MG63 (cell line): ENCODE data around the gene CERS1. TPM values are rescaled to one million over a fixed set of nuclear protein-coding genes. Genes with fewer than 3 reads are reported as not detected.

Experiments
- DNase-seq: peaks from one replicate; pipeline ENCODE4 v3.0.0-alpha.2; 2020
- H3K27me3 ChIP-seq: fragments of 250-450 bp; sonication (Bioruptor Pico); 2 replicates; pipeline ENCODE4 v1.5.1; 2020; ENCODE audit warnings: mild to moderate bottlenecking, moderate library complexity
- H3K36me3 ChIP-seq: fragments of 250-450 bp; sonication (Bioruptor Pico); 2 replicates; pipeline ENCODE4 v1.5.1; 2020; ENCODE audit warnings: mild to moderate bottlenecking, moderate library complexity
- H3K4me3 ChIP-seq: fragments of 250-450 bp; sonication (Bioruptor Pico); 2 replicates; pipeline ENCODE4 v1.5.1; 2020; ENCODE audit warnings: mild to moderate bottlenecking, moderate library complexity
- H3K9me3 ChIP-seq: fragments of 250-450 bp; sonication (Bioruptor Pico); 2 replicates; pipeline ENCODE4 v1.5.1; 2020; ENCODE audit warnings: mild to moderate bottlenecking, moderate library complexity
- total RNA-seq: library from RNA; depleted of rRNA; stranded (reverse); fragments of >200 nt; shearing (Covaris generic); gene quantifications from 2 replicates; pipeline ENCODE4 v1.2.3, GENCODE V29; 2014; ENCODE audit warnings: low replicate concordance; rRNA removed

Gene CERS1
- total RNA-seq = 8.4 and 9.9 TPM in 2 replicates

DNA sequence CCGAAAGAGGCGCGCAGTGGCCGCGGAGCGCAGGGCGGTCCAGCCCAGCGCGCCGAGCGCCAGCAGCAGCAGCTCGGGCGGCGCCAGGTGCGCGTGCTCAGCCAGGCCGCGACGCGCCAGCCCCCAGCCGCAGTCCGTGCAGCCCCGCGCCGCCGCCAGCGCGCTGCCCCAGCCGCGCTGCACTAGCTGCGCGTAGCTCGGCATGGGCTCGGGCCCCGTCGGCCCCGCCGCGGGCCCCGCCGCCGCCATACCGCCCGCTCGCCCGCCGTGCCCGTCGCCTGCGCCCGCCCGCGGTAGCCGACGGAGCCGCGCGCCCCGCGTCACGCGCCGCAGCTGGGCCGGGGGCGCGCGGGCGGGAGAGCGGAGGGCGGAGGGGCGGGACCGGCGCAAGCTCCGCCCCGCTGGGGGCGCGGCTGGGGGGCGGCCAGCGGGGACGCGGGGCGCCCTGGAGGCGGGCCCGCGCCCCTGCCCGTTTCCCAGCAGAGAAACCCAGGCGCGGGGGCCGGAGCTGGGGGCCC is at the start of gene CERS1:
TSS of gene CERS1 (minus strand) at position 335 of the 518 bp plus-strand sequence. CDS start at position 249, 86 bp downstream.
- DNase-seq = peak; percentile 49
- Histone ChIP-seq H3K9me3 (0 out of 2 replicates have a peak, but pooled peaks cover 2% of the 10 kb centered on the region), H3K4me3 (peak within 1 kb of the TSS; percentile 66), H3K27me3 (no peaks in the 10 kb centered on the region), H3K36me3 (peaks cover 24% of the 10 kb centered on the region)

- Histone ChIP-seq H3K36me3 (peaks cover 8% of the 10 kb centered on the region), H3K27me3 (no peaks in the 10 kb centered on the region), H3K9me3 (no peaks in the 10 kb centered on the region), H3K4me3 (no peak overlapping the region)
- no peak for DNase-seq
Measured at GRCh38 chr19:18945297-18945696, 49.3 kb upstream of the CERS1 start.

- no peaks in the 10 kb centered on the region for H3K9me3 ChIP-seq
- DNase-seq = no peak
- H3K27me3 ChIP-seq = no peaks in the 10 kb centered on the region
- no peak overlapping the region for H3K4me3 ChIP-seq
- peaks cover 19% of the 10 kb centered on the region for H3K36me3 ChIP-seq
Measured at GRCh38 chr19:18943465-18943864, 47.5 kb upstream of the CERS1 start.

DNA sequence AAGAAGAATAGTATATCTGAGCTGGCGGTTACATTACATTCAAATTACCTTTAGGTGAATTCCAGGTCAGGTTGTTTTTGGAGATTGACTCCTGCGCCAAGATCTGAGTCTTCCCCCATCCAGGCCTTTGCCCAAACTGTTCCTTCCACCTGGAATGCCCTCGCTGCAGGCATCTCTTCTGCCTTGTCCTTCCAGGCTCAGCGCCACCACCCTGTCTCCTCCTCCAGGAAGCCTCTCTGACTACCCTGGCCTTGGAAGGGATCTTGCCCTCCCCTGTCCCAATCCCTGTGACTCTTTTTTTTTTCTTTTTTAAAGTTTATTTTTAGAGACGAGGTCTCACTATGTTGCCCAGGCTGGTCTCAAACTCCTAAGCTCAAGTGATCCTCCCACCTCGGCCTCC is 46.7 kb upstream of the CERS1 start:
- no peak for DNase-seq
- H3K36me3 ChIP-seq = peaks cover 27% of the 10 kb centered on the region
- H3K9me3 ChIP-seq = no peaks in the 10 kb centered on the region

DNA sequence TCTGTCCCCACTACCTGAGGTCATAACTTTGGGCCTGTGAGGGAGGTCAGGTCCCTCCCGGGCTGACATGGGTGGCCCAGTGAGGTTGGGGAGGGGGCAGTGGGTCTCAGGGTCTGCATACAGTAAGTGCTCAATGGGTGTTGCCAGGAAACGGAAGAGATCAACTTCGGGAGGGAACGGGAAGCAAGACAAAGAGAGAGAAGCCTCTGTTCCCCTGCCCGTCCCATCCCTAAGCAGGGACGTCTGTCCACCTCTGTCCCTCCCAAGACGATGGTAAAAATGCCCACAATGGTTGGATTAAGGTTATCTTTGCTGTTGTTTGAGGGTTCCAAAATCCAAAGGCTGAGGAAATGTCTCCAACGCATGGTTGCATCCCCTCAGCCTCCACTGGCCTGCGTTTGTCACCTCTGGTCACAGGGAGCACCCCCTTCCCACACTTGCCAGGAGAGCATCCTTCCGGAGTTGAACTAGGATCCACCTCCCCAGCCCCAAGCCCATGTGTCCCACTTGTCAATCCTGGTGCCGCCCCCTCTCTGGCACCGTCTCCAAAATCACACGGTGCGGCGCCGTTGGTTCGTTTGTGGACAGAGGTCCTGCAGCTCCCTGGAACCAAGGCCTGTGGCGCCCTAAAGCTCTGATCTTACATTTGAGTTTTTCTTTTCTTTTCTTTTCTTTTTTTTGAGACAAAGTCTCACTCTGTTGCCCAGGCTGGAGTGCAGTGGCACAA is 45.8 kb upstream of the CERS1 start:
- Histone ChIP-seq H3K27me3 (no peaks in the 10 kb centered on the region), H3K9me3 (no peaks in the 10 kb centered on the region), H3K4me3 (peak overlapping the region; percentile 19; the same call in 1 of the 2 replicates), H3K36me3 (peaks cover 28% of the 10 kb centered on the region)
- DNase-seq = no peak

More for the DNA sequence above, 46.7 kb upstream of the CERS1 start:
- Histone ChIP-seq H3K4me3 (no peak overlapping the region), H3K27me3 (no peaks in the 10 kb centered on the region)

- peaks cover 34% of the 10 kb centered on the region for H3K36me3 ChIP-seq
- no peaks in the 10 kb centered on the region for H3K9me3 ChIP-seq
- DNase-seq = peak; percentile 80
- H3K27me3 ChIP-seq = no peaks in the 10 kb centered on the region
- H3K4me3 ChIP-seq = peak within 1 kb of the TSS; percentile 96
Measured at GRCh38 chr19:18940769-18941627, 45.0 kb upstream of the CERS1 start, which contains the start of gene HOMER3. Gene HOMER3 (minus strand): TSS chr19:18941217. CDS start chr19:18938982, 2,235 bp downstream.

GRCh38 chr19:18939922-18940768 is 44.2 kb upstream of the CERS1 start:
- H3K4me3 ChIP-seq = peak overlapping the region; percentile 96
- DNase-seq = peak; percentile 83
- H3K36me3 ChIP-seq = peaks cover 42% of the 10 kb centered on the region
- H3K9me3 ChIP-seq = no peaks in the 10 kb centered on the region
- no peaks in the 10 kb centered on the region for H3K27me3 ChIP-seq

GRCh38 chr19:18939163-18939562 is 43.2 kb upstream of the CERS1 start:
- Histone ChIP-seq H3K27me3 (no peaks in the 10 kb centered on the region), H3K36me3 (peaks cover 51% of the 10 kb centered on the region), H3K9me3 (no peaks in the 10 kb centered on the region), H3K4me3 (peak overlapping the region; percentile 96)
- DNase-seq = no peak

GRCh38 chr19:18933297-18933696 is 37.3 kb upstream of the CERS1 start:
- Histone ChIP-seq H3K9me3 (no peaks in the 10 kb centered on the region), H3K27me3 (no peaks in the 10 kb centered on the region), H3K36me3 (peaks cover 90% of the 10 kb centered on the region), H3K4me3 (no peak overlapping the region)
- no peak for DNase-seq

DNA sequence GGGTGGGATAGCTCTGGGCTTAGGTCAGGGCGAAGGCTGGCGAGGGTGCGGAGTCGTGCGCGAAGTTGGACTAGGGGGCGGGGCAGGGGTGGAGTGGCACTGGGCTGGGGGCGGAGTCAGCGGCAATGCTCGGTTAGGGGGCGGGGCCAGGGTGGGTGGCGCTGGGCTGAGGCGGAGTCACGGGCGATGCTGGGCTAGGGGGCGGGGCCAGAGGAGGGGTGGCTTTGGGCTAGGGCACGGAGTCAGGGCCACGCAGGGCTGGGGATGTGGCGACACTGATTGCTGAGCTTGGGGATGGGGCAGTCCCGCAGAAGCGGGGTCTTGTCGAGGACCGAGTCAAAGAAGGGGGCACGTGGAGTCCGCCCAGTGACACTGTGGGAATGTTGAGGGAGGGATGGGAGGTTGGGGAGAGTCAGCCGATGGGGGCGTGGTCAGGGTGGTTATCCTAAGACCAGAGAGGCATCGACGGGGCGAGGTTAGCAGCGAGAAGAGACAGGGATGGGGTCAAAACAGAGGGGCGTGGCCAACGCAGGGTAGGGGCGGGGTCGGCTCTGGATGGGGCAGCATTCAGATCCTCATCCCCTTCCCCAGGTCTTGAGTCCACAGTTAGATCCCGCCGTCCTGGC is 36.4 kb upstream of the CERS1 start:
- peak; percentile 63 for DNase-seq

GRCh38 chr19:18931316-18932162 is 35.6 kb upstream of the CERS1 start:
- H3K9me3 ChIP-seq = no peaks in the 10 kb centered on the region
- H3K27me3 ChIP-seq = no peaks in the 10 kb centered on the region
- peaks cover 92% of the 10 kb centered on the region for H3K36me3 ChIP-seq
- no peak overlapping the region for H3K4me3 ChIP-seq
- no peak for DNase-seq

More for the DNA sequence above, 36.4 kb upstream of the CERS1 start:
- no peak overlapping the region for H3K4me3 ChIP-seq
- no peaks in the 10 kb centered on the region for H3K9me3 ChIP-seq
- no peaks in the 10 kb centered on the region for H3K27me3 ChIP-seq
- peaks cover 90% of the 10 kb centered on the region for H3K36me3 ChIP-seq

DNA sequence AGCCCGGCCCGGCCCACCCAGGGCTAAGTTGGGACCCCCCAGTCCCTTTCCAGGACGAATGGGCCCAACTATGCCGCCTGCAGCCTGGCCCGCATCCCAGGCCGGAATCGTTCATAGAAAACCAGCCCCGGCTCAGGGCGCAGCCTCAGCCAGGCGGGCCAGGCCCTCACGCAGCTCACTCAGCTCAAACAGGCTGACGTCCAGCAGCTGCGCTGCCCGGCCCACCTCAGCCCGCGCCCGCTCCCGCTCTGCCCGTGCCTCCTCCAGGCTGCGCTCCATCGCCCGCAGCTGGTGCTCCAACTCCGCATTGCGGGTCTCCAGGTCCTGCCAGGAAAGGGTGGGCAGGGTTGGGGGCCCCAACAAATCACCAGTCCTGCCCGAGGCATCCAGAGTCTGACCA is 33.4 kb upstream of the CERS1 start:
- Histone ChIP-seq H3K4me3 (no peak overlapping the region), H3K9me3 (no peaks in the 10 kb centered on the region), H3K36me3 (peaks cover 92% of the 10 kb centered on the region), H3K27me3 (no peaks in the 10 kb centered on the region)
- no peak for DNase-seq

- no peak overlapping the region for H3K4me3 ChIP-seq
- no peaks in the 10 kb centered on the region for H3K27me3 ChIP-seq
- no peaks in the 10 kb centered on the region for H3K9me3 ChIP-seq
- no peak for DNase-seq
- peaks cover 90% of the 10 kb centered on the region for H3K36me3 ChIP-seq
Measured at GRCh38 chr19:18928018-18928805, 32.3 kb upstream of the CERS1 start.

- H3K36me3 ChIP-seq = peaks cover 83% of the 10 kb centered on the region
- H3K4me3 ChIP-seq = no peak overlapping the region
- H3K27me3 ChIP-seq = no peaks in the 10 kb centered on the region
- no peaks in the 10 kb centered on the region for H3K9me3 ChIP-seq
- DNase-seq = no peak
Measured at GRCh38 chr19:18924684-18925213, 28.8 kb upstream of the CERS1 start.
